ENCODE measurements around the gene LAT.

DNA sequence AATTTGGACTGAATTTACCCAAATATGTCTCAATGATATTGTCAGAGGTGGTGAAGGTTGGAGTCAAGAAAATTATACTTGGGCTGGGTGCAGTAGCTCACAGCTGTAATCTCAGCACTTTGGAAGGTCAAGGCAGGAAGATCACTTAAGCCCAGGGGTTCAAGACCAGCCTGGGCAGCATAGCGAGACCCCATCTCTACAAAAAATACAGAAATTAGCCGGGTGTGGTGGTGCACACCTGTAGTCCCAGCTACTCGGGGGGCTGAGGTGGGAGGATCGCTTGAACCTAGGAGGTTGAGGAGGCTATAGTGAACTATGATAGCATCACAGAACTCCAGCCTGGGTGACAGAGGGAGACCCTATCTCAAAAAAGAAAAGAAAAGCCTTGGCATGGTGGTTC is 40.9 kb downstream of the LAT start:
- TF ChIP-seq, protein P1, sequence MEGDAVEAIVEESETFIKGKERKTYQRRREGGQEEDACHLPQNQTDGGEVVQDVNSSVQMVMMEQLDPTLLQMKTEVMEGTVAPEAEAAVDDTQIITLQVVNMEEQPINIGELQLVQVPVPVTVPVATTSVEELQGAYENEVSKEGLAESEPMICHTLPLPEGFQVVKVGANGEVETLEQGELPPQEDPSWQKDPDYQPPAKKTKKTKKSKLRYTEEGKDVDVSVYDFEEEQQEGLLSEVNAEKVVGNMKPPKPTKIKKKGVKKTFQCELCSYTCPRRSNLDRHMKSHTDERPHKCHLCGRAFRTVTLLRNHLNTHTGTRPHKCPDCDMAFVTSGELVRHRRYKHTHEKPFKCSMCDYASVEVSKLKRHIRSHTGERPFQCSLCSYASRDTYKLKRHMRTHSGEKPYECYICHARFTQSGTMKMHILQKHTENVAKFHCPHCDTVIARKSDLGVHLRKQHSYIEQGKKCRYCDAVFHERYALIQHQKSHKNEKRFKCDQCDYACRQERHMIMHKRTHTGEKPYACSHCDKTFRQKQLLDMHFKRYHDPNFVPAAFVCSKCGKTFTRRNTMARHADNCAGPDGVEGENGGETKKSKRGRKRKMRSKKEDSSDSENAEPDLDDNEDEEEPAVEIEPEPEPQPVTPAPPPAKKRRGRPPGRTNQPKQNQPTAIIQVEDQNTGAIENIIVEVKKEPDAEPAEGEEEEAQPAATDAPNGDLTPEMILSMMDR (IDR thresholded peaks at IDR 0.05), result no peak
- TF ChIP-seq POLR2AphosphoS5 (IDR thresholded peaks at IDR 0.05; ENCODE audit: low read depth, low read length), result no peak
- TF ChIP-seq, protein P2, sequence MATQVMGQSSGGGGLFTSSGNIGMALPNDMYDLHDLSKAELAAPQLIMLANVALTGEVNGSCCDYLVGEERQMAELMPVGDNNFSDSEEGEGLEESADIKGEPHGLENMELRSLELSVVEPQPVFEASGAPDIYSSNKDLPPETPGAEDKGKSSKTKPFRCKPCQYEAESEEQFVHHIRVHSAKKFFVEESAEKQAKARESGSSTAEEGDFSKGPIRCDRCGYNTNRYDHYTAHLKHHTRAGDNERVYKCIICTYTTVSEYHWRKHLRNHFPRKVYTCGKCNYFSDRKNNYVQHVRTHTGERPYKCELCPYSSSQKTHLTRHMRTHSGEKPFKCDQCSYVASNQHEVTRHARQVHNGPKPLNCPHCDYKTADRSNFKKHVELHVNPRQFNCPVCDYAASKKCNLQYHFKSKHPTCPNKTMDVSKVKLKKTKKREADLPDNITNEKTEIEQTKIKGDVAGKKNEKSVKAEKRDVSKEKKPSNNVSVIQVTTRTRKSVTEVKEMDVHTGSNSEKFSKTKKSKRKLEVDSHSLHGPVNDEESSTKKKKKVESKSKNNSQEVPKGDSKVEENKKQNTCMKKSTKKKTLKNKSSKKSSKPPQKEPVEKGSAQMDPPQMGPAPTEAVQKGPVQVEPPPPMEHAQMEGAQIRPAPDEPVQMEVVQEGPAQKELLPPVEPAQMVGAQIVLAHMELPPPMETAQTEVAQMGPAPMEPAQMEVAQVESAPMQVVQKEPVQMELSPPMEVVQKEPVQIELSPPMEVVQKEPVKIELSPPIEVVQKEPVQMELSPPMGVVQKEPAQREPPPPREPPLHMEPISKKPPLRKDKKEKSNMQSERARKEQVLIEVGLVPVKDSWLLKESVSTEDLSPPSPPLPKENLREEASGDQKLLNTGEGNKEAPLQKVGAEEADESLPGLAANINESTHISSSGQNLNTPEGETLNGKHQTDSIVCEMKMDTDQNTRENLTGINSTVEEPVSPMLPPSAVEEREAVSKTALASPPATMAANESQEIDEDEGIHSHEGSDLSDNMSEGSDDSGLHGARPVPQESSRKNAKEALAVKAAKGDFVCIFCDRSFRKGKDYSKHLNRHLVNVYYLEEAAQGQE (IDR thresholded peaks at IDR 0.05; ENCODE audit: insufficient read depth in 1 of 2, low read depth in 2 of 2, low read length in 1 of 2), result no peak
- TF ChIP-seq SIN3A (IDR thresholded peaks at IDR 0.05; ENCODE audit: borderline replicate concordance, insufficient read depth, low read depth, low read length), result no peak
- TF ChIP-seq TCF7L2 (IDR thresholded peaks at IDR 0.05; ENCODE audit: low read depth, low read length), result no peak
